TTC549 (cell line): Measurements from ENCODE around the gene SERPINA6.
"Not testable (repeated sequence)": the region's sequence is repeated elsewhere in the genome, so short reads cannot be mapped to it uniquely, and the experiment has no call there.

Experiments used
- FAIRE-seq: peaks from 2 replicates; lab custom pipeline; 2012; peaks lifted over from hg19 to GRCh38; lab: Jason Lieb, UNC

Gene SERPINA6

DNA sequence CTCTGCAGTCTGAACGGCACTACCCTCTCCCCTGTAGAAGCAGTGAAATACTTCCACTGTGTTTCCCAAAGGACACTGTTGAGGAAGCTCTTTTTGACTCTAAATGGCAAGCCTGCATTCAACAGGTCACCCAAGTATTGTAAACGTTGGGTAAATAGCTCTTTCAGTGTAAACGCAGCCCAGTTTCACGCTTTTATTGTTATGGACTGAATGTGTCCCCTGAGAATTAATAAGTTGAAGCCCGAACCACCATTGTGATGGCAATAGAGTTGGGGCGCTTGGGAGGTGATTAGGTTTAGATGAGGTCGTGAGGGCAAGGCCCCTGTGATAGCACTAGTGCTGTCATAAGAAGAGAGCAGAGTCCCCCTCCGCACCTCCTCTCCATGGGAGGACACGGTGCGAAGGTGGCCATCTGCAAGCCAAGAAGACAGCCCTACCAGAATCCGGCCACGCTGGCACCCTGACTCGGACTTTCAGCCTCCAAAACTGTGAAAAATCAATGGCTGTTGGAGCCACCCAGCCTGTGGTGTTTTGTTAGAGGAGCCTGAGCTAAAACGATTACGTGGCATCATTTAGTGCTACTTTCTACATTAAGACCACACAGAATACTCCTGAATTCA, 31.1 kb downstream of the SERPINA6 start:
- FAIRE-seq, result no peak

GRCh38 chr14:94291159-94291905, 31.8 kb downstream of the SERPINA6 start:
- FAIRE-seq, result no peak

GRCh38 chr14:94290197-94290596, 32.9 kb downstream of the SERPINA6 start:
- FAIRE-seq, result no peak

- no peak for FAIRE-seq
Observed at GRCh38 chr14:94288610-94289465, 34.3 kb downstream of the SERPINA6 start.

DNA sequence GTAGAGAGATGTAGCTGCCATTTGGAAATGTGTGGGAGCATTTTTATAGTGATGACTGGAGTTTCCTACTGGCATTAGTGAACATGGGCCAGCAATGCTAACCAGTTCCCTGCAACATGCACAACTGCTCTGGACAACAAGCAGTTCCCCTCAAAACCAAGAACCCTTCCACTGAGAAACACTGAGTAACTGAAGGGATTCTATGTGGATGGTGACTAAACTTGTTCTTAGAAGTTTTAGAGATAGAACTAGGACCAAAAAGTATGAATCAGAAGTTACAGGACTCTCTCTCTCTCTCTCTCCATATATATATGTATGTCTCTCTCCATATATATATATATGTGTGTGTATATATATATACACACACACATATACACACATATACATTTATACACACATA, 38.0 kb downstream of the SERPINA6 start:
- FAIRE-seq, result no peak

GRCh38 chr14:94284221-94284620, 38.9 kb downstream of the SERPINA6 start:
- no peak for FAIRE-seq

DNA sequence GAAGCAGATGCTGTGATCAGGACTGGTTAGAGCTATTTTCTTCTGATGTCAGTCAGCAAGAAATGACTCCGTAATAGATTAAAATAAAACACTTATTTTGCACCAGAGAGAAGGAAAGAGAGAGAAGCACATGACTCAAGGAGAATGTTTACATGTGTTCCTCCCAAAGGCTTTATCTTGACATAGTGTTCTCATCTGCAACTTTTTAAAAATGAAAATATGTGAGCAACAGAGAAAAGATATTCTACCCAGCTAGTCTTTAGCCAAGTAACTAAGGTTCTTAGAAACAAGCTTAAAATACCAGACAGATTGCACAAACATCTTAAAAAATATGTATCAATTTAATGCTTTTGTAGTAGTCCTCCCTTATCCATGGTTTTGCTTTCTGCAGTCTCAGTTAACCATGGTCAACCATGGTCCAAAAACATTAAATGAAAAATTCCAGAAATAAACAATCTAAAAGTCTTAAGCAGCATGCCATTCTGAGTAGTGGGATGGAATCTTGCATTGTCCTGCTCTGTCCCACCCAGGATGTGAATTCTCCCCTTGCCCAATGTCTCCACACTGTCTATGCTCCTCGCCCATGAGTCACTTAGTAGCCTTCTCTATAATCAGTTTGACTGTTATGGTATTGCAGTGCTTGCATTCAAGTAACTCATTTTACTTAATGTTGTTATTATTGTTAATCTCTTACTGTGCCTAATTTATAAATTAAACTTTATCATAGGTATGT, 40.0 kb downstream of the SERPINA6 start:
- no peak for FAIRE-seq

DNA sequence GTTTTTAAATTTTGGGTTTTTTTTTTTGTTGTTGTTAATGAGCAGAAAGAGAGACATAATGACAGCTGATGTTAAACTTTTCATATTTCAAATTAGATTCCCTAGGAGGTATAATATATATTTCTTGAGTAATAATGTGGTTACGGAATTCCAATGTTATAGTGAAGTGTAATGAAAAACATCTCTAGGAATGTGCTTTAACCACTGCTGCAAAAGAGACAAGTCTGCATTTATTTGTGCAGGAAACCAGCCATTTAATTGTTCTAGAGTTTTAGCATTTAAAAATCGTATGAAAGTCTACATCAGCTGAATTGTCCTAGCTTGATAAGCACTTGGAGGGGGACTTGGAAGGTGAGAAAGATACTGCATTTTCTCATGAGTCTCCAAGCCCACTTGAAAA, 44.4 kb downstream of the SERPINA6 start:
- FAIRE-seq, result no peak

DNA sequence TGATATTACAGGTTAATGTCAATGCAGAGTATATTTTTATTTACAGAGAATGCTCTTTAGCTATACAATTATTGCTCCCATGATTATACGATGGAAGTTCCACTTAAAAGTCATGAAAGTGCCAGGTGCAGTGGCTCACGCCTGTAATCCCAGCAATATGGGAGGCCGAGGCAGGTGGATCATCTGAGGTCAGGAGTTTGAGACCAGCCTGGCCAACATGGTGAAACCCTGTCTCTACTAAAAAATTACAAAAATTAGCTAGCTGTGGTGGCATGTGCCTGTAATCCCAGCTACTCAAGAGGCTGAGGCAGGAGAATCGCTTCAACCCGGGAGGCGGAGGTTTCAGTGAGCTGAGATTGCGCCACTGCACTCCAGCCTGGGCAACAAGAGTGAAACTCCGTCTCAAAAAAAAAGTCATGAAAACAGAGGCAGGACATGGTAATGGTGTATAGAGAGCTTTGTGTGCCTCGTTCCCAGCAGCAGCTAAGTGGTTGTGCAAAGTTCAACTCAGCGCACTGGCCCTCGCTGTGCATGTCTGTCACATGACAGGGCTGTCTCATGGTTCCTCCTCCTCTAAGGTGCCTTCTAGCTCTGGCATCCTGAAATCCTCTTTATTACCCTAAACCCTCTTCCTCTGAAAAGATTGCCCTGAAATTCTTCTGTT, 46.1 kb downstream of the SERPINA6 start:
- FAIRE-seq, result not testable (repeated sequence)

DNA sequence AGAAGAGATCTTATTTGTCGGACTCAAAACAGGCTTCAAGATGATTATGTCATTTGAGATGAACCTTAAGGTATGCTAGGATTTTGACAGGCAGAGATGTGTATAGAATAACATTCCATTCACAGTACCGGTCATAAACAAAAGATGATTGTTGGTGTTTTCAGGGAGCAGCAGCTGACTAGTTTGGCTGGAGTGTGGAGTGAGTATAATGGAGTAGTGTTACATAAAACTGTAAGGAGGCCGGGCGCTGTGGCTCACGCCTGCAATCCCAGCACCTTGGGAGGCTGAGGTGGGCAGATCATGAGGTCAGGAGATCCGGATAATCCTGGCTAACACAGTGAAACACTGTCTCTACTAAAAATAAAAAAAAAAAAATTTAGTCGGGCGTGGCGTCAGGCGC, 54.0 kb downstream of the SERPINA6 start:
- FAIRE-seq, result no peak

- FAIRE-seq, result not testable (repeated sequence)
Observed at GRCh38 chr14:94268582-94268981, 54.6 kb downstream of the SERPINA6 start.

DNA sequence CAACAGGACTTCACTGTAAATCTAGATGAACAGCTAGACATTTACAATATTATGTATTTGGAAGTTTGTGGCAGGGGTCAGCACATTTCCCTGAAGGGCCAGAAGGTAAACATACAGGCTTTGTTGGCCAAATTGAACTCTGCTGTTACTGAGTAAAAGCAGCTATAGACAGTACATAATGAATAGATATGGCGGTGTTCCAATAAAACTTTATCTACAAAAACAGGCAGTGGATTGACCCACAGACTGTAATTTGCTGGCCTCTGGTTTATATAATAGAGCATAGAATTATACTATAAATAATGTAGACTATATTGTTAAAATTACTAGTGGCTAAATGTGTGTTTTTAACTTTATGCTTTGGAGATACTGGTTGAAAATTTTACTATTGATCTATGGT, 55.8 kb downstream of the SERPINA6 start:
- no peak for FAIRE-seq

GRCh38 chr14:94264195-94264594, 58.9 kb downstream of the SERPINA6 start:
- FAIRE-seq, result not testable (repeated sequence)
